Hematopoietic multipotent progenitor cell treated with erythropoietin and hydrocortisone succinate and interleukin-3 and kit ligand, for 6 days (in vitro differentiated cells): Measurements from ENCODE around the gene FBXO47.
"Not testable (repeated sequence)": the region's sequence is repeated elsewhere in the genome, so short reads cannot be mapped to it uniquely, and the experiment has no call there.

ENCODE experiments used
- DNase-seq: peaks from one replicate; pipeline ENCODE4 v3.0.0-alpha.2; 2015

The FBXO47 gene

DNA sequence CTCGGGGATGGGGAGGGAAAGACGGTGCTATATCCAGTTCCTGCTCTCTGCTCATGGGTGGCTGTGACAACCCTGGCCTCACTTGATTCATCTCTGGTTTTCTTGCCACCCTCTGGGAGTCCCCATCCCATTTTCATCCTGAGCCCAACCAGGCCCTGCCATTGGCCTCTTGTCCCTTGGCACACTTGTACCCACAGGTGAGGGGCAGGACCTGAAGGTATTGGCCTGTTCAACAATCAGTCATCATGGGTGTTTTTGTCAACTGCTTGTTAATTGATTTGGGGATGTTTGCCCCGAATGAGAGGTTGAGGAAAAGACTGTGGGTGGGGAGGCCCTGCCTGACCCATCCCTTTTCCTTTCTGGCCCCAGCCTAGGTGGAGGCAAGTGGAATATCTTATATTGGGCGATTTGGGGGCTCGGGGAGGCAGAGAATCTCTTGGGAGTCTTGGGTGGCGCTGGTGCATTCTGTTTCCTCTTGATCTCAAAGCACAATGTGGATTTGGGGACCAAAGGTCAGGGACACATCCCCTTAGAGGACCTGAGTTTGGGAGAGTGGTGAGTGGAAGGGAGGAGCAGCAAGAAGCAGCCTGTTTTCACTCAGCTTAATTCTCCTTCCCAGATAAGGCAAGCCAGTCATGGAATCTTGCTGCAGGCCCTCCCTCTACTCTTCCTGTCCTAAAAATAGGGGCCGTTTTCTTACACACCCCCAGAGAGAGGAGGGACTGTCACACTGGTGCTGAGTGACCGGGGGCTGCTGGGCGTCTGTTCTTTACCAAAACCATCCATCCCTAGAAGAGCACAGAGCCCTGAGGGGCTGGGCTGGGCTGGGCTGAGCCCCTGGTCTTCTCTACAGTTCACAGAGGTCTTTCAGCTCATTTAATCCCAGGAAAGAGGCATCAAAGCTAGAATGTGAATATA lies 46.6 kb downstream of the FBXO47 start:
- no peak for DNase-seq

DNA sequence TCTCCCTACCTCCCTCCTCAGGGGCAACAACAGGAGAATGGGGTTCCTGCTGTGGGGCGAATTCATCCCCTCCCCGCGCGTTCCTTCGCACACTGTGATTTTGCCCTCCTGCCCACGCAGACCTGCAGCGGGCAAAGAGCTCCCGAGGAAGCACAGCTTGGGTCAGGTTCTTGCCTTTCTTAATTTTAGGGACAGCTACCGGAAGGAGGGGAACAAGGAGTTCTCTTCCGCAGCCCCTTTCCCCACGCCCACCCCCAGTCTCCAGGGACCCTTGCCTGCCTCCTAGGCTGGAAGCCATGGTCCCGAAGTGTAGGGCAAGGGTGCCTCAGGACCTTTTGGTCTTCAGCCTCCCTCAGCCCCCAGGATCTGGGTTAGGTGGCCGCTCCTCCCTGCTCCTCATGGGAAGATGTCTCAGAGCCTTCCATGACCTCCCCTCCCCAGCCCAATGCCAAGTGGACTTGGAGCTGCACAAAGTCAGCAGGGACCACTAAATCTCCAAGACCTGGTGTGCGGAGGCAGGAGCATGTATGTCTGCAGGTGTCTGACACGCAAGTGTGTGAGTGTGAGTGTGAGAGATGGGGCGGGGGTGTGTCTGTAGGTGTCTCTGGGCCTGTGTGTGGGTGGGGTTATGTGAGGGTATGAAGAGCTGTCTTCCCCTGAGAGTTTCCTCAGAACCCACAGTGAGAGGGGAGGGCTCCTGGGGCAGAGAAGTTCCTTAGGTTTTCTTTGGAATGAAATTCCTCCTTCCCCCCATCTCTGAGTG lies 47.7 kb downstream of the FBXO47 start:
- DNase-seq, result no peak

DNA sequence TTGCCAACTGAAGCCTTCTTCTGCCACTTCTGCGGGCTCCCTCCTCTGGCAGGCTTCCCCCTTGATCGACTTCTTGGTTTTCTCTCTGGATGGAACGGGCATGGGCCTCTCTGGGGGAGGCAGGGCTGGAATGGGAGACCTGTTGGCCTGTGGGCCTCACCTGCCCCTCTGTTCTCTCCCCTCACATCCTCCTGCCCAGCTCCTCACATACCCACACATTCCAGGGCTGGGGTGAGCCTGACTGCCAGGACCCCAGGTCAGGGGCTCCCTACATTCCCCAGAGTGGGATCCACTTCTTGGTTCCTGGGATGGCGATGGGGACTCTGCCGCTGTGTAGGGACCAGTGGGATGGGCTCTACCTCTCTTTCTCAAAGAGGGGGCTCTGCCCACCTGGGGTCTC lies 48.3 kb downstream of the FBXO47 start:
- DNase-seq, result no peak

DNA sequence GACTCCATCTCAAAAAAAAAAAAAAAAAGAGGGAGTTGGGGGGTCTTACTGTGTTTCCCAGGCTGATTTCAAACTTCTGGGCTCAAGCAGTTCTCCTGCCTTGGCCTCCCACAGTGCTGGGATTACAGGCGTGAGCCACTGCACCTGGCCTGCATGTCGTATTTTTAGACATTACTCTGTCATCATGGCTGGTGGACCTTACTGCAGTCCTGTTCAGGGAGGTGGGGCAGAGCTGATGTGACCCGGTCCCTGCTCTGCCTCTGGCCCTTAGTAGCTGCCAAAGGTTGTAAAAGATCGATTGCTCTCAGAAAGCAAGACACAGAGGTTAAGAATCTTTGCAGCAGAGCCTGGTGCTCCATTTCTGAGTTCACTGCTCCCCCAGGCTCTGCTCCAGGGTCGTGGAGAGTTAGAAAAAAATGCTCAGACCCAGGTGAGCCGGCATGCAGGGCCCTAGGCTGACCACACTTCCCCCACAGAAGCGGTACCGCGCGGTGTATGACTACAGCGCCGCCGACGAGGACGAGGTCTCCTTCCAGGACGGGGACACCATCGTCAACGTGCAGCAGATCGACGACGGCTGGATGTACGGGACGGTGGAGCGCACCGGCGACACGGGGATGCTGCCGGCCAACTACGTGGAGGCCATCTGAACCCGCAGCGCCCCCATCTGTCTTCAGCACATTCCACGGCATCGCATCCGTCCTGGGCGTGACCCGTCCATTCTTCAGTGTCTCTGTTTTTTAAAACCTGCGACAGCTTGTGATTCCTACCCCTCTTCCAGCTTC lies 48.9 kb downstream of the FBXO47 start:
- no peak for DNase-seq

- no peak for DNase-seq
Measured at GRCh38 chr17:38917259-38917658, 49.9 kb downstream of the FBXO47 start.

GRCh38 chr17:38916771-38917170 lies 50.4 kb downstream of the FBXO47 start:
- no peak for DNase-seq

DNA sequence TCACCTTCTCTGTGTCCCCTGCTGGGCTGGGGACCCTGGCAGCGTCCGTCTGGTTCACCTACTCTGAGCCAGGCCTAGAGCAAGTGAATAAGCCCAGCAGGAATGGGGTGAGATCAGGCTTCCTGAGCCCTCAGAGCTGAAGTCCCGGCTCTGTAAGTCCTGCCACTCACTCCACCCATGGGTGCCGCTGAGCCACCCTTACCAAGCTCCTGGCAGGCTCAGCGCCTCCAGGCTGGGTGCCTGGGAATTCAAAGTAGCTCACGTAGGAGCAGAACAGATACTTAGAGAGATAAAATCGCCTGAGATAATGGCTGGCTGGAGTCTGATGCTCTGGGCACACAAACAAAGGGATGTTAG lies 51.6 kb downstream of the FBXO47 start:
- DNase-seq, result no peak

DNA sequence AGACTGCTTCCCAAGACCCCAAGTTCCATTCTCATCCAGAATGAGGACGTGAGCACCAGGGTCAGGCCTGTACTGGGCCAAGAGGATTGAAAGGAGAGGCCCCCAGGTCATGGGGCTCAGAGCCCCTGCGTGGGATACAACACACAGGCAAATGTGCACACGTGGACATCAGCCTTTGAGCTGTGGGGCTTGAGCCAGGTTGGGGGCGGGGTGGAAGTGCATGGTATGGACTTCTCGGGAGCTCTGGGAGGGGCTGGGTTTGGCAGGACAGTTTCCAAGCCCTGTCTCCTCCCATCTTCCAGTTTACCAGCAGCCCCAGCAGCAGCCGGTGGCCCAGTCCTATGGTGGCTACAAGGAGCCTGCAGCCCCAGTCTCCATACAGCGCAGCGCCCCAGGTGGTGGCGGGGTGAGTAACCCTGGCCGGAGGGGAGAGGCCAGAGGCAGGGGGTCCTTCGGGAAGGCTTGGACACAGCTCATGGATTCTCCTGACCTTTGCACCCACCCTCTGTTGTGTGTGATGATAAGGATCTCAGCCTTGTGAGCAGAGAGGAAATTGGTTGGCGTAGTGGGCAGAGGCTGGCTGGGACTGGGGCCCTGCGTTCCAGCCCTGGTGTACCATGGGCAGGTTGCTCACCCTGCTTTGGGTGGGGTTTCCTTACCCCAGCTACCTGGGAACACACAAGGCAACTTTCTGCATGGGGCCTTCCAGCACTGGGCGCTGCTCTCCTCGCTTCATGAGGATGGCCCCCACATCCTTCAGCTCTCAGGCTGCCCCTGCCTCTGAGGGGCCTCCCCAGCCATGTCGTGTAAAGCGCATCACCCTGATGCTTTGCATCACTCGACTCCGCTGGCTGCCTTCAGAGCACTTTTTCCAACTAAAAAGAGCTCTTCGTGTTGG lies 52.2 kb downstream of the FBXO47 start:
- DNase-seq, result peak; percentile 22

- no peak for DNase-seq
Measured at GRCh38 chr17:38912221-38912813, 54.9 kb downstream of the FBXO47 start.

GRCh38 chr17:38911731-38912081 lies 55.5 kb downstream of the FBXO47 start:
- DNase-seq, result not testable (repeated sequence)

DNA sequence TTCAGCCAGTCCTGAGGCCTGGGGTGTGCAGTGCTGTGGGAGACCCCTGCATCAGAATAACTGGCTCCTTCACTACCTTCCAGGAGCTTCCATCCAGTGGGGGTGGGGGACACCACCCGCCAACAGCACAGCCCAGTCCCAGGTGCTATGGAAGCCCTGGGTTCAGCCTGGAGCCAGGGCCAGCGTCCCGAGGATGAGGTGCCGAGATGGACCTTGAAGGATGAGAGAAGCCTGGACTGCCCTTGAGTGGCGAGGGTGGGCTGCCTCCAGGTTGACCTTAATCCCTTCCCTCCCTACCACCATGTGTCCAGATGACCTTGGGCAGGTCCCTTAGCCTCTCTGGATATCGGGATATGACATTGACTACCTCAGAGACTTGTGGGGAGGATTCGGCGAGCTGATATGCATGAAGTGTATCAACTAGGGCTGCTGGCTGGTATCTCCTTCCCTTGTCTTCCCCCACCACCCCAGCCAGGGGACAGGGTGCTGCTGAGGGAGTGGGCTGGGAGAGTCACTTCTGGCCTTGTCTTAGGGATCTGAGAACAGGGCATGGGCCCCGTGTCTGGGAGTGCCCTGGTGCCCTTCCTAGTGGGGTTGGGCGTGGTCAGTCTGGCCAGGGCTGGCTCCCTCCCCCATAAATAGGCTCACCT lies 56.0 kb downstream of the FBXO47 start:
- no peak for DNase-seq

GRCh38 chr17:38910325-38910724 lies 56.9 kb downstream of the FBXO47 start:
- no peak for DNase-seq

- DNase-seq, result no peak
Measured at GRCh38 chr17:38908676-38909181, 58.5 kb downstream of the FBXO47 start.

DNA sequence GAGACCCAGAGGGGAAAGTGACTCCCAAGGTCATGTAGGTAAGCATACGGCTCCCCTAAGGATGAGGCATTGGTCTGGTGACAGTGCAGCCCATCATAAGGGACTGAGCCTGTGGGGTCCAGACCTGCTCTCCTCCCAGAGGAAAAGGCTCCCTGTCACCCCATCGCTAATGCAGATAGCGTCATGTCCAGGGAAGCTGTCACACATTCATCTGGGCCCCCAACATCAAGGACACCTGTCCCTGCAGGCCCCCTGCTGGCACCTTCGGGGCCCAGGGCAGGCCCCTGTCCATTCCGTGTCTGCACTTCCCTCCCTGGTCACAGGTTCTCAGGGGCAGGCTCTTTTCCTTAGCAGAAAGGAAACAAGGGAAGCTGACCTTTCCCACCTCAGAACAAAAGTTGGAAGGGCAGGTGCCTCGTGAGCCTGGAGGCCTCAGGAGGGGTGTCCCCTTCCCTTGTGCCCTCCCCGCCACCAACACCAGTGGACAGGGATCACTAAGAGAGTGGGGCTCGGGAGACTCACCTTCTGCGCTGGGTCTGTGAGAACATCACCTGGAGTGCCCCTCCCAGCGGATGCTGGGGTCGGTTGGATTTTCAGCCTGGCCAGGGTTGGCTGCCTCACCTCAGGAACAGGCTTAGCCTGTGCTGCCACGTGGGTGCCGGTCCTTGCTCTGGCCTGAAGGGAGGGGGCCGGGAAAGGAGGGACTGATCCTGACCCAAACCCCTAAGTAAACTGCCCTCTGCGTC lies 59.1 kb downstream of the FBXO47 start:
- DNase-seq, result no peak

- DNase-seq, result no peak
Measured at GRCh38 chr17:38906460-38907228, 60.6 kb downstream of the FBXO47 start.

DNA sequence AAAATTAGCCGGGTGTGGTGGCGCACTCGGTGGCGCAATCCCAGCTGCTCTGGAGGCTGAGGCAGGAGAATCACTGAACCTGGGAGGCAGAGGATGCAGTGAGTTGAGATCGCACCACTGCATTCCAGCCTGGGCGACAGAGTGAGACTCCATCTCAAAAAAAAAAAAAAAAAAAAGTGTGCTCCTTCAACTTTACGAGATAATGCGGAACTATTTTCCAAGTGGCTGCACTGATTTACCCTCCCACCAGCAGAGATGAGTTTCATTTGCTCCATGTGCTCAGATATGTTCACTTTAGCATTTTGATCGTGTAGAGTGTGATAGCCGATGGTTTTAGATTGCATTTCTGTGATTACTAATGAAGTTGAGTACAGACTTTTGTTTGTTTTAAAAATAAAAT lies 61.8 kb downstream of the FBXO47 start:
- DNase-seq, result no peak

DNA sequence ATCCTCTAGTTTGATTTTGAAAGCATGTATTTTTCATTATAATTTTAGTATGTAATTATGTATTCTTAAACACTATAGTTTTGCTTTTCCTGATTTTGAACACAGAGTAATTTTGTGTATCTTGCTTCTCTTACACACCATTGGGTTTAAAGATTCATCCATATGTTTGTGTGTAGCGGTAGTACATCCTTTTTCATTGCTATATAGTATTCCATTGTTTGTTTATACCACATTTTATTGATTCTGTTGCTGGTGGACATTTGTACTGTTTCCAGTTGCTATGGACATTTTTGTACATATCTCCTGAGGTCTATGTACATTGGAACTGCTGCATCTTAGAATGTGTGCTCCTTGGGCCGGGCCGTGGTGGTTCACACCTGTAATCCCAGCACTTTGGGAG lies 62.3 kb downstream of the FBXO47 start:
- no peak for DNase-seq

DNA sequence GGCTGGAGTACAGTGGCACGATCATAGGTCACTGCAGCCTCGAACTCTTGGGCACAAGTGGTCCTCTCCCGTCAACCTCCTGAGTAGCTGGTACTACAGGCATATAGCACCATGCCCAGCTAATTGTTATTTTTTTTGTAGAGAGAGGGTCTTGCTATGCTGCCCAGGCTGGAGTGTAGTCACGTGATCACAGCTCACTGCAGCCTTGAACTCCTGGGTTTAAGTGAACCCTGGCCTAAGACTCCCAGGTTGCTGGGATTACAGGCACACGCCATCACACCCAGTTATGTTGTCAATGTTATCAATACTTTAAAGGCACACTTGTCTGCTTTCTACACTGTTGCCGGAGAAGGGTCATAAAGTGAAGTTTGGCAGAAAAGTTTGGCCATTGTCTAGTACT lies 63.8 kb downstream of the FBXO47 start:
- no peak for DNase-seq

GRCh38 chr17:38900978-38901656 lies 66.1 kb downstream of the FBXO47 start:
- DNase-seq, result peak; percentile 73
